ENCODE measurements around the gene FHOD1. TPM values are rescaled to one million over a fixed set of nuclear protein-coding genes. Genes with fewer than 3 reads are reported as not detected.

Gene FHOD1
- polyA plus RNA-seq, 3 donors = 5.1 to 152 (median 5.5) TPM

GRCh38 chr16:67265834-67266233, 18.6 kb upstream of the FHOD1 start:
- Histone ChIP-seq H3K4me3 (replicated peaks in 1 of 3; ENCODE audit: low read depth in 2 of 3, low read length in 3 of 3) (no peak overlapping the region), H3K27me3 (ENCODE audit: control insufficient read depth in 2 of 2, insufficient read depth in 2 of 2, low read length in 2 of 2) (no peaks in the 10 kb centered on the region), H3K9me3 (replicated peaks in 1 of 2; ENCODE audit: control insufficient read depth in 1 of 2, insufficient read depth in 1 of 2, low read length in 2 of 2) (no peaks in the 10 kb centered on the region), H3K36me3 (replicated peaks in 1 of 2; ENCODE audit: control insufficient read depth in 1 of 2, insufficient read depth in 2 of 2, low read length in 2 of 2) (no peaks in the 10 kb centered on the region), H3K27ac (ENCODE audit: low read depth in 1 of 2, low read length in 2 of 2) (no peak overlapping the region), H3K4me2 (replicated peaks; ENCODE audit: extremely low read depth, low read length, poor library complexity, severe bottlenecking) (no peak overlapping the region), H4K20me1 (ENCODE audit: insufficient read depth, low read length) (no peaks in the 10 kb centered on the region), H3K79me2 (ENCODE audit: insufficient read depth, low read length) (no peaks in the 10 kb centered on the region), H3K4me1 (ENCODE audit: control insufficient read depth in 1 of 2, insufficient read depth in 2 of 2, low read length in 2 of 2) (no peaks in the 10 kb centered on the region), H3K9ac (ENCODE audit: insufficient read depth, low read length, poor library complexity, severe bottlenecking) (no peak overlapping the region), H2AFZ (ENCODE audit: insufficient read depth, low read depth, low read length, poor library complexity, severe bottlenecking) (no peak overlapping the region)
- H3K36me3 Mint-ChIP-seq = no peaks in the 10 kb centered on the region
- H3K27ac Mint-ChIP-seq = peak overlapping the region in 1 of 7 donors; percentile 26
- TF ChIP-seq CTCF (IDR thresholded peaks at IDR 0.05) = no peak
- WGBS (ENCODE audit: insufficient coverage) = 44% methylated on average over 3 of the region's 8 CpGs
- peaks cover 0 to 2% (median 0%) of the 10 kb centered on the region in 7 donors for H3K9me3 Mint-ChIP-seq
- no peak overlapping the region for H3K4me3 Mint-ChIP-seq
- no peak for DNase-seq
- intact Hi-C loops (cut with micrococcal nuclease) = no loop called here
- H3K4me1 Mint-ChIP-seq = peaks cover 4% of the 10 kb centered on the region
- peaks cover 2 to 18% (median 7%) of the 10 kb centered on the region in 3 donors for H3K27me3 Mint-ChIP-seq (ENCODE audit: low read depth in 3 of 3)

GRCh38 chr16:67264866-67265265, 17.6 kb upstream of the FHOD1 start:
- no peaks in the 10 kb centered on the region for H3K36me3 ChIP-seq (replicated peaks in 1 of 2; ENCODE audit: control insufficient read depth in 1 of 2, insufficient read depth in 2 of 2, low read length in 2 of 2)
- WGBS (ENCODE audit: insufficient coverage) = 93% methylated on average over 5 of the region's 5 CpGs
- no peak for DNase-seq

More at GRCh38 chr16:67264866-67265265, 17.6 kb upstream of the FHOD1 start:
- Histone ChIP-seq H3K79me2 (ENCODE audit: insufficient read depth, low read length) (no peaks in the 10 kb centered on the region), H3K4me2 (replicated peaks; ENCODE audit: extremely low read depth, low read length, poor library complexity, severe bottlenecking) (no peak overlapping the region), H3K27me3 (ENCODE audit: control insufficient read depth in 2 of 2, insufficient read depth in 2 of 2, low read length in 2 of 2) (no peaks in the 10 kb centered on the region), H2AFZ (ENCODE audit: insufficient read depth, low read depth, low read length, poor library complexity, severe bottlenecking) (no peak overlapping the region), H3K4me1 (ENCODE audit: control insufficient read depth in 1 of 2, insufficient read depth in 2 of 2, low read length in 2 of 2) (no peaks in the 10 kb centered on the region), H3K27ac (ENCODE audit: low read depth in 1 of 2, low read length in 2 of 2) (no peak overlapping the region), H4K20me1 (ENCODE audit: insufficient read depth, low read length) (no peaks in the 10 kb centered on the region), H3K9ac (ENCODE audit: insufficient read depth, low read length, poor library complexity, severe bottlenecking) (no peak overlapping the region), H3K4me3 (replicated peaks in 1 of 3; ENCODE audit: low read depth in 2 of 3, low read length in 3 of 3) (no peak overlapping the region), H3K9me3 (replicated peaks in 1 of 2; ENCODE audit: control insufficient read depth in 1 of 2, insufficient read depth in 1 of 2, low read length in 2 of 2) (no peaks in the 10 kb centered on the region)
- intact Hi-C loops (cut with micrococcal nuclease) = no loop called here
- Mint-ChIP-seq H3K27me3 (ENCODE audit: low read depth in 3 of 3) (peaks cover 2 to 16% (median 6%) of the 10 kb centered on the region in 3 donors), H3K4me3 (no peak overlapping the region), H3K4me1 (peaks cover 5% of the 10 kb centered on the region), H3K27ac (no peak overlapping the region), H3K36me3 (no peaks in the 10 kb centered on the region), H3K9me3 (peaks cover 0 to 2% (median 0%) of the 10 kb centered on the region in 7 donors)
- TF ChIP-seq CTCF (IDR thresholded peaks at IDR 0.05) = no peak

Data from CD14-positive monocyte (primary cell).